GM12892 (cell line): ENCODE measurements around the gene EGFR.

Experiments used
- DNase-seq: peaks from one replicate; pipeline ENCODE4 v3.0.0; 2011; ENCODE audit not compliant: insufficient read length
- FAIRE-seq: peaks from 2 replicates; lab custom pipeline; 2011; peaks lifted over from hg19 to GRCh38; lab: Jason Lieb, UNC
- POLR2A ChIP-seq: IDR thresholded peaks from 2 replicates; pipeline ENCODE4 v1.6.1; 2011; ENCODE audit warnings: low read depth, low read length, control low read depth
- POLR2AphosphoS5 ChIP-seq: IDR thresholded peaks from 2 replicates; pipeline ENCODE4 v1.6.1; 2011; ENCODE audit warnings: low read depth, low read length, control low read depth
- TAF1 ChIP-seq: IDR thresholded peaks from 2 replicates; pipeline ENCODE4 v1.6.1; 2011; ENCODE audit warnings: low read depth, mild to moderate bottlenecking, control low read depth, low read length, borderline replicate concordance

The EGFR gene

DNA sequence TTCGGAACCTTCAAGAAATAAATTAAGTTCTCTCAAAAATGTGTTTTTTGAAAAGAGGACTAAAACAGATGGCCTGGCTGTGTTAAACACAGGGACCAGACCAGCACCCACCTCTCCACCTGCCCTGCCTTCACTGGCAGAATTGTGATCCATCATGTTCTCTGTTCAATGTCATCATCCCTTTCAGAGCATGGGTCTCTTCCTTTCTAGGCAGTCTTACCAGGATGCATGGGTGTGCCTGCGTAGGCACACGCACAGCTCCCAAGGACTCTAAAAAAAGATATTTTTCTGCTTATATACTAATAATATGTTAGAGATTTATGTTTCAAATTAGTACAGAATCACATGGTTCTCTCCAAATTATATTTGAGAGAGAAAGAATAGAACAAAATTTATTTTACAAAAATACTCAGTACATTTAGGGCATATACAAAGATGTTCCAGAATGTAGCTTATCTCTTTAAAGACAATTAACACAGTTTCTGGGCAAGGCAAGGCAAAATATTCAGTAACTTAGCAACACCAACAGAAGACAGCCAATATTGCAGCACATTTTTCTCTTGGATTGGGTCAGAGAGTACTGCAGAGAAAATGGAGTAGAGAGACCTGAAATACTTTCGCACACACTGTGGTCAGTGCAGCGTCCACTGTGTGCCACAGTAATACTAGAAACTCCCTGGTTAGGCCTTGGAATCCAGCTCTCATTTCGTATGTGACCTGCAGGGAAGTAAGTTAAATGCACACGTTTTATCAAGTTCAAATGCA is 52.8 kb downstream of the EGFR start:
- DNase-seq, result no peak
- FAIRE-seq, result no peak
- TF ChIP-seq POLR2AphosphoS5 (no peak), POLR2A (no peak), TAF1 (no peak)

DNA sequence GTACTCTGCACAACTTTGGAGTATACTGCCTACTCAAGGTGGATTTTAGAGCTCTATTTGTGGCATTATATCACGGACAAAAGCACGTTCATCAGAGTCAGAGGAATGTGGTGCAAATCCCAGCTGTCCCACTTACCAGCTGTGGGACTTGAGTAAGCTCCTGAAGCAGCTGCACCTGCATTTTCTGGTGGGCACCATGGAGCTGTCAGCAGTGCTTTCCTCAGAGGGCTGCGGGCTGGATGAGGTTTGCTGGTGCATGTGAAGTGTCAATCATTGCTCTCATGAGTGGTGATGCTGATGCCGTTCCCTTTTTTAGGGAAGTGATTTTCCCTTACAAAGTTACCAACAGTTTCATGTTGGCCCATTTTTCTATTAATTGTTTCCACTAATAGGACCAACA is 53.4 kb downstream of the EGFR start:
- FAIRE-seq (no peak), DNase-seq (no peak)
- TF ChIP-seq TAF1, result no peak
- TF ChIP-seq POLR2AphosphoS5, result no peak

DNA sequence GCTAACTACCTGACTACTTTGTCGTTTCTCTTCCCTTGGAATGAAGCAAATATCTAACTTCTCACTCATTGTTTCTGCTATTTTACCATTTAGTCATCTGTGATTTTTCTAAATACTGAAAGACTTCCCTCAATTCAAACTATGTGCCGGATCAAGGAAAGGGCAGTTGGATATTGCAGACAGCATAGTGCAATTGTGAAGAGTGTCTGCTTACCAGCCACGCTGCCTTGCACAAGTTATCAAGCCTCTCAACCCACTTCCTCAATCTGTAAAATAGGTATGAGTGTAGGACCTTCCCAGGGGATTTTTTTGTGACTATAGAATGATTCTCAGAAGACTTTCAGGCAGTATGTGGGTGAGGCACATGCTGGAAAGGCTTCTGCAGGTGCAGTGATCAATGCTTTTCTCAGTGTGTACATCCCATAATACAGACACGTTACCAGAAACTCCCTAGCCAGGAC is 54.3 kb downstream of the EGFR start:
- DNase-seq (no peak), FAIRE-seq (peak; percentile 97)
- no peak for TF ChIP-seq POLR2A
- TF ChIP-seq POLR2AphosphoS5, result 0 out of 2 replicates have a peak, but pooled peaks have one; percentile 12

DNA sequence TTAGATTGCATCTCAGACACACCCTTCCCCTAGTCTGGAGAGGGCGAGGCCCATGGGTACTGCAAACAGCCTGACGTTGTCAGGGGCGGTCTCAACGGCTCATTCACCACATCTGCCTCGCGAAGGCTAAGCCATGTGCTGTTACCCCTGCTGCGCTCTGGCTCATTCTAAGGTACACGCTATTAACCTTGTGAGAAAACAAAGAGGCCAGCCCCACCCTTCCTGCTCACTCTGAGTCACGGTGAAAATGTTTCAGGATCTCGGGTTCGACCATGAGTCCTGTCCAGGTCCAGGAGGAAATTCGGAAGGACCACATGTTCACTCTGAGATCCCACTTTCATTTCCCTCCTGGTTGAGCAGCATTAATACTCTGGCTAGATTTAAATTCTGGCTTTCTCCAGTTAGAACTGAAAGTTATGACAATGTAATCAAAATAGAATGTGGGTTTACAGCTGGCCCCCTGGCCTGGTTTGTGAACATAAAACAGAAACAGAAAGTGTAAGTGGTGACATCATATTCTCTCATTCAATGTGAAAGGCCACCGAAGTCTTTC is 55.2 kb downstream of the EGFR start:
- TF ChIP-seq TAF1, result no peak
- no peak; the same call in 1 of the 2 replicates for TF ChIP-seq POLR2AphosphoS5
- TF ChIP-seq POLR2A, result no peak
- FAIRE-seq (peak; percentile 87), DNase-seq (peak; percentile 47)

DNA sequence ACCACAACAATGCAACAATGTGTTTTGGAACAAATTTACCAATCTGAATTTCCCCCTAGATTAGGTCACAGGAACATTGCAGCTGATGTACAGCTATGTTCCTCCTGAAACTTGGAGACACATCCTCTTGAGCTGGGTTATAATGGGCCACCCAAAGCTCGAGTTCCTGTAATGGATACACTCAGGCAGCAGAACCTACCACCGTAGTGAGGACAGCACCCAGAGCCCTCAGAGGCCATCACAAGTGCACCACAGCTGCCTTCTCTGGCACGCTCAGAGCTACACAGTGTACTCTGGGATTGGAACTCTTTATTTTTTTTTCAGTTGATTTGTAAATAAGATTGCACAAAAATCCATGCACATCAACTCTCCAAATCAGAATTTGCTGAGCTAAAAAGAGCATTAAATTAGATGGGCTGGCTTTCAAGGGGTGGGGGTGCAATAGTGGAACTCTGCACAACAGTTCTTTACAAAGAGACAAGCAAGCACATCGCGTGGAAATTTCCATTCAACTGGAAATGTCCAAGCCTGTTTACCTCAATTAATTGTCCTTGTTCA is 56.7 kb downstream of the EGFR start:
- TF ChIP-seq POLR2AphosphoS5 (no peak), POLR2A (no peak), TAF1 (no peak)
- DNase-seq, result no peak
- no peak for FAIRE-seq

DNA sequence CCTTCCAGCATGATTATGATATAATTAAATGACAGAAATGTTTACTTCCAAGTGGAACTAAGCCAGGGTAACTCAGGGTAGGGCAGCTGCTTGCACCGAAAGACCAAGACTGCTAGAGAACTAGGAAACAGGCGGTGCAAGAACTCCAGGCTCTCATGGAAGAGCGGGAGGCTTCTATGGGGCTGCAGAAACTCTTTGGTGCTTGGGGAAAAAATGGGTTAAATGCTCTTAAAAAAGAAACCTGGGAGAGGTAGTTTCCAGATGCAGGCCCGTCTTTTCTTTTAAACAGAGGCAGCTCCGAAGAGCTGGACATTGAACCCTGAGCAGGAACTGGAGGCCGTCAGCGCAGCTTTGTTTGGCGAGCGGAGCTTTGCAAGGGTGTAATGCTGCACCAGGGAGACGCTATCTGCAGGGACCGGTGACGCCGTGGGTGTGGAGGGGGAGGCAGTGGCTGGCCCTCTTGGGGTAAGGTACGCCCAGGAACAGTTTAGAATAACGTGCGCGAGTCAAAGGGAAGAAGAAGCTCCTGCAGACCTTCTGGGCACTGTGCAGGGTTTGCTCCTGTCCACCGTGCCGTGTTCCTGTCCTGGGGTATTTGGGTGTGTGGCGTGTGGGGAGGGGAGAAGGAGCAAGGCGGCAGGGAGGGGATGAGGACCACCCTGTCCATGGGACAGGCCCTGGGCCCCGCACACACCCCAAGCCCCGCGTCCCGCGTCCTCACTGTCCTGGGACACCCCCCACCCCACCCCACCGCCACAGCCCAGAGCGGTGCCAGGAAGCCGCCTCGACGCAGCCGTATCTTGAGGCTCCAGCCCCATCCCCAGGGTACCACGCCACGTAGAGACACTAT is 59.0 kb downstream of the EGFR start:
- FAIRE-seq, result no peak
- TF ChIP-seq POLR2A, result no peak
- no peak for TF ChIP-seq TAF1
- no peak for TF ChIP-seq POLR2AphosphoS5
- DNase-seq, result no peak

DNA sequence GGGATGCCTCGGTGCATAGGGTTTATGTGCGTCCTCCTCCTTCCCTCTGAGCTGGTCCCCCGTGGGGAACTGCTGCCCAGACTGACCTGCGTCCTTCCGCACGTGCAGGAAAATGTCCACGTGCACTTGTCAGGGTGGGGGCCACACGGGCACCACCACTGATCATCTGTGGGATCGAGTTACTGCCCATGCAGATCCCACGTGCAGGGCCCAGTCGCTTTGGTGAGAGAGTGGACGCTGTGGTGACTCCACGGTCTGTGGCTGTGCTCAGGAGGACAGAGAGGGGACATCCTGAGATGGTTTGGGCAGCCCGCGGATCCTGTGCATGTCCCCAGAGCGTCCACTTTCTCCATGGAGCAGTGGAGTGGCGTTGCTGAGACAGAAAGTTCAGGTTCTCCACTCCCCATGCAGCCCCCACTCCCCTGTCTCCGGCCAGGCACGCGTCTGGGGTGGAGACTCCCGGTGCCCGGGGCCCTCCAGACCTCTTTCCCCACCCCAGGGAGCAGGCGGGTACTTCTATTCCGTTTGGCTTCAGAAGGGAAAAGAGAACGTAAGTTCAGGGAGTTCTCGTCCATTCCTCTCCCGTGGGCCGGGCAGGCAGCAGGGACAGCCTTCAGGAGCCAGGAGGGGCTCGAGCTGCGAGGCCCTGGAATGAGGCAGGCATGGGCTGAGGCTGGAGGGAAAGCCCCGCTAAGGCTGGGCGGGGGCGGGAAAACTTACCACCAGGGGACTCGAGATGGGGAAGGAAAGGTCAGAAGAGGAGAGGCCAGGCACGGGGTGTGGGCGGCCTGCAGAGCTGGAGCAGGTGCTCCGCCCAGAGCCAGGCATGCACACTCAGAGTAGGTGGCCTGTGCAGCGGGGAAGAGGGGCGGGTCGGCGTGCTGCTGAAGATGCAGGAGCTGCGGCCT is 59.9 kb downstream of the EGFR start:
- FAIRE-seq, result no peak
- no peak for DNase-seq
- TF ChIP-seq POLR2A (no peak), POLR2AphosphoS5 (no peak), TAF1 (no peak)

DNA sequence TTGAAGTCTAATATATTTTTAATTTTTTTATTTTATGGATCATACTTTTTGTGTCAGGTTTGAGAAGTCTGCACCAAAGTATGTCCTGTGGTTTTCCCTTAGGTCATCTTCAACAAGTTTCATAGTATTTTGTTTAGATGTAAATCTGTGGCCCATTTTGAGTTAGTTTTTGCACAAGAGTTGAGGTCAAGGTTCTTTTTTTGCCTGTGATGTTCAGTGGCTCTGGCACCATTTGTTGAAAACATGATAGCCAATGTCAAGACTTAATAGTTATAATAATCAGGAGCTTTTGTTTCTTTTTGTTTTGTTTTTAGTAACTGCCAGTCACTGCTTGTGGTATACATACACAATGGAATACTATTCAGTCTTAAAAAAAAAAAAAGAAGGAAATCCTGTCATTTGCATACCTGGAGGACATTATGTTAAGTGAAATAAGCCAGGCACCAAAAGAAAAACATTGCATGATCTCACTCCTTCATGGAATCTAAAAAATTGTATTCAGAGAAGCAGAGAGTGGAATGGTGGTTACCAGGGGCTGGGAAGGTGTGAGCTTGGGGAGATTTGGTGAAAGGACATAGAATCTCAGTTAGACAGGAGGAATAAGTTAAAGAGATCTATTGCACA is 61.3 kb downstream of the EGFR start:
- TF ChIP-seq POLR2AphosphoS5, result no peak
- no peak for TF ChIP-seq TAF1
- no peak for TF ChIP-seq POLR2A
- FAIRE-seq (no peak), DNase-seq (no peak)

DNA sequence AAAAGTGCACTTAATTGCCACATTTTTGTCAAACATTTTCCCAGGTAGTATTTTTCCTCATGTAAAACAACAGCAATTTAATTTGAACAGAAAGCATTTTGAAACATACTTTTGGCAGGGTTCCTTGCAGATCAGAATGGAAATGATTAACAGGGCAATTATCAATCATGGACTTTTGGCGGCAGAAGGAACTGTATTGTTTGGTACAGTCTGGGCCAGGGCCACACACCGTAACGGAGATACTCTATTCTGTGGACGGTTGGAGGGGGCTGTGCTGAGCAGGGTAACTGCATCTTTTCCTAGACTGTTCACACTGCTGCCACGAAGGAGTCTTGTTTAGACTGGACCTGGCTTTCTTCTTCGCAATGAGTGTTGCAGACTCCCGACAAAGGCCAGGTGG is 62.3 kb downstream of the EGFR start:
- FAIRE-seq (no peak), DNase-seq (no peak)
- TF ChIP-seq POLR2AphosphoS5 (no peak), TAF1 (no peak), POLR2A (no peak)

DNA sequence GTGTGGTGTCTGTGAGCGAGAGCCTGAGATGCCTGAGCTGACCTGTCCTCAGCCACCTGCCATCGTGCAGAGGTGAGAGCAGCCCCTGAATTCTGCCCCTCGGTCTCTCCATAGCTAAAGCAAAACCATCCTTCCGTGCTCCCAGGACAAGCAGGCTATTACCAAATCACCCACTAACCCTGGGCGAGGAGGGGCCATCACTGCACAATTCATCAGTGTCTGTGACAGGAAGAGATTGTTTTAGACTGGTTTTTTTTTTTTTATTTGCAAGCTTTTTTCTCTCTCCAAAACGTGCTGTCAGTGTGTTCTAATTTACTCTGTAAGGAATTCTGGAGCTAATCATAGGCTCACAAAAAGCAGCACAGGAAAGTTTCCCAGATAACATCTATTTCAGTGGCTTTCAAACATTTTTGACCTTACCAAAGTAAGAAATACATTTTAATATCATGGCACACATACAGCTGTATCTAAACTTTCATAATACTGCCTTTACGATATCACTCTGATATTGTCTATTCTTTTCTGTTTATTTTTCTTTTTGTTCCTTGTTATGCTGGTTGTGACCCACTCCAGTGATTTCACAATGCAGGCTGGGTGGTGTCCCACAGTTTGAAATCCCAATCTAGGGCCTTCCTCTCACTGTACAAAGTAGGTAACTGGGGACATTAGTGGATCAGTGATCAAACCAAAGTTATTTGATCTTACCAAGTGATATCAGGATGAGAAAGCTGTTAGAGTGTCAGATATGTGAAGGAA is 62.8 kb downstream of the EGFR start:
- no peak for FAIRE-seq
- no peak for DNase-seq
- TF ChIP-seq POLR2AphosphoS5 (no peak), POLR2A (no peak), TAF1 (no peak)
